ENCODE data around the gene COL20A1.
"Not testable (repeated sequence)": the region's sequence is repeated elsewhere in the genome, so short reads cannot be mapped to it uniquely, and the experiment has no call there.

- TF ChIP-seq POLR2A, CTCF (IDR thresholded peaks at IDR 0.05): not testable (repeated sequence)
These were observed 46.4 kb downstream of the COL20A1 start for GRCh38 chr20:63339154-63340094.

Data from right lobe of liver (tissue), 4 donors.